ENCODE measurements around the gene TBRG1.

Gene TBRG1

GRCh38 chr11:124635932-124636331, 13.3 kb downstream of the TBRG1 start:
- no peak for DNase-seq (ENCODE audit: low read depth, low spot score)
- Histone ChIP-seq H3K36me3 (ENCODE audit: insufficient read depth, insufficient read length, low read length) (peaks cover 61% of the 10 kb centered on the region), H3K4me1 (ENCODE audit: insufficient read depth, insufficient read length) (no peaks in the 10 kb centered on the region), H3K9ac (ENCODE audit: insufficient read length, low read depth) (no peak overlapping the region), H3K9me3 (ENCODE audit: insufficient read depth, low read length) (peaks cover 7% of the 10 kb centered on the region; the same call in 1 of the 2 replicates), H3K27me3 (ENCODE audit: insufficient read depth, insufficient read length) (no peaks in the 10 kb centered on the region), H3K4me3 (ENCODE audit: insufficient read length, low read depth) (no peak overlapping the region)
- TF ChIP-seq SUZ12 (IDR thresholded peaks at IDR 0.05; ENCODE audit: extremely low read depth, insufficient read depth, insufficient read length) = no peak
- TF ChIP-seq YY1 (IDR thresholded peaks at IDR 0.05; ENCODE audit: insufficient read depth, insufficient read length) = no peak
- TF ChIP-seq ZNF274 (IDR thresholded peaks at IDR 0.05; ENCODE audit: low read depth, low read length) = no peak

- peaks cover 7% of the 10 kb centered on the region; the same call in 1 of the 2 replicates for H3K9me3 ChIP-seq (ENCODE audit: insufficient read depth, low read length)
- H3K36me3 ChIP-seq (ENCODE audit: insufficient read depth, insufficient read length, low read length) = peaks cover 36% of the 10 kb centered on the region
- no peaks in the 10 kb centered on the region for H3K27me3 ChIP-seq (ENCODE audit: insufficient read depth, insufficient read length)
- H3K4me3 ChIP-seq (ENCODE audit: insufficient read length, low read depth) = no peak overlapping the region
- no peak for DNase-seq (ENCODE audit: low read depth, low spot score)
- H3K9ac ChIP-seq (ENCODE audit: insufficient read length, low read depth) = no peak overlapping the region
- no peaks in the 10 kb centered on the region for H3K4me1 ChIP-seq (ENCODE audit: insufficient read depth, insufficient read length)
- TF ChIP-seq YY1 (IDR thresholded peaks at IDR 0.05; ENCODE audit: insufficient read depth, insufficient read length) (no peak), ZNF274 (IDR thresholded peaks at IDR 0.05; ENCODE audit: low read depth, low read length) (no peak), SUZ12 (IDR thresholded peaks at IDR 0.05; ENCODE audit: extremely low read depth, insufficient read depth, insufficient read length) (no peak)
Observed at GRCh38 chr11:124638500-124638899, 15.8 kb downstream of the TBRG1 start.

GRCh38 chr11:124639186-124639585, 16.5 kb downstream of the TBRG1 start:
- no peak overlapping the region for H3K4me3 ChIP-seq (ENCODE audit: insufficient read length, low read depth)
- no peaks in the 10 kb centered on the region for H3K27me3 ChIP-seq (ENCODE audit: insufficient read depth, insufficient read length)
- no peak for DNase-seq (ENCODE audit: low read depth, low spot score)
- no peak for TF ChIP-seq ZNF274 (IDR thresholded peaks at IDR 0.05; ENCODE audit: low read depth, low read length)
- TF ChIP-seq YY1 (IDR thresholded peaks at IDR 0.05; ENCODE audit: insufficient read depth, insufficient read length) = no peak
- TF ChIP-seq SUZ12 (IDR thresholded peaks at IDR 0.05; ENCODE audit: extremely low read depth, insufficient read depth, insufficient read length) = no peak
- H3K36me3 ChIP-seq (ENCODE audit: insufficient read depth, insufficient read length, low read length) = peaks cover 31% of the 10 kb centered on the region
- peaks cover 7% of the 10 kb centered on the region; the same call in 1 of the 2 replicates for H3K9me3 ChIP-seq (ENCODE audit: insufficient read depth, low read length)
- H3K9ac ChIP-seq (ENCODE audit: insufficient read length, low read depth) = no peak overlapping the region
- H3K4me1 ChIP-seq (ENCODE audit: insufficient read depth, insufficient read length) = no peaks in the 10 kb centered on the region

GRCh38 chr11:124640666-124641065, 18.0 kb downstream of the TBRG1 start:
- Histone ChIP-seq H3K4me3 (ENCODE audit: insufficient read length, low read depth) (no peak overlapping the region), H3K4me1 (ENCODE audit: insufficient read depth, insufficient read length) (no peaks in the 10 kb centered on the region), H3K9ac (ENCODE audit: insufficient read length, low read depth) (no peak overlapping the region), H3K9me3 (ENCODE audit: insufficient read depth, low read length) (peaks cover 7% of the 10 kb centered on the region; the same call in 1 of the 2 replicates), H3K36me3 (ENCODE audit: insufficient read depth, insufficient read length, low read length) (peaks cover 19% of the 10 kb centered on the region), H3K27me3 (ENCODE audit: insufficient read depth, insufficient read length) (no peaks in the 10 kb centered on the region)
- no peak for DNase-seq (ENCODE audit: low read depth, low spot score)
- TF ChIP-seq YY1 (IDR thresholded peaks at IDR 0.05; ENCODE audit: insufficient read depth, insufficient read length) = no peak
- no peak for TF ChIP-seq ZNF274 (IDR thresholded peaks at IDR 0.05; ENCODE audit: low read depth, low read length)
- TF ChIP-seq SUZ12 (IDR thresholded peaks at IDR 0.05; ENCODE audit: extremely low read depth, insufficient read depth, insufficient read length) = no peak

DNA sequence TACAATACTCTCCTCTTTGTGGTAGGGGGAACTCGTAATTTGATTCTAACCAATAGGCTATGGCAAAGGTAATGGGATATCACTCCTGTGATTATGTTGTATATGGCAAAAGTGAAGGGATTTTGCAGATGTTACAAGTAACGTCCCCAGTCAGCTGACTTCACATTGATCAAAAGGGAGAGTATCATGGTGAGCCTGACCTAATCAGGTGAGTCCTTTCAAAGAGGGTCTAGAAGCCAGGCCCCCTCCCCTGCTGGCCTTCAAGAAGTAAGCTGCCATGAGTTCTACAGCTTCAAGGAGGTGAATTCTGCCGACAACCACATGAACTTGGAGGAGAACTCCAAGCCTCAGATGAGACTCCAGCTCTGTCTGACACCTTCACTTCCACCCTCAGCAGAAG, 20.0 kb downstream of the TBRG1 start:
- Histone ChIP-seq H3K4me1 (ENCODE audit: insufficient read depth, insufficient read length) (no peaks in the 10 kb centered on the region), H3K9ac (ENCODE audit: insufficient read length, low read depth) (no peak overlapping the region), H3K36me3 (ENCODE audit: insufficient read depth, insufficient read length, low read length) (peaks cover 4% of the 10 kb centered on the region), H3K9me3 (ENCODE audit: insufficient read depth, low read length) (peaks cover 7% of the 10 kb centered on the region; the same call in 1 of the 2 replicates), H3K4me3 (ENCODE audit: insufficient read length, low read depth) (no peak overlapping the region), H3K27me3 (ENCODE audit: insufficient read depth, insufficient read length) (no peaks in the 10 kb centered on the region)
- no peak for TF ChIP-seq ZNF274 (IDR thresholded peaks at IDR 0.05; ENCODE audit: low read depth, low read length)
- no peak for TF ChIP-seq YY1 (IDR thresholded peaks at IDR 0.05; ENCODE audit: insufficient read depth, insufficient read length)
- TF ChIP-seq SUZ12 (IDR thresholded peaks at IDR 0.05; ENCODE audit: extremely low read depth, insufficient read depth, insufficient read length) = no peak
- no peak for DNase-seq (ENCODE audit: low read depth, low spot score)

DNA sequence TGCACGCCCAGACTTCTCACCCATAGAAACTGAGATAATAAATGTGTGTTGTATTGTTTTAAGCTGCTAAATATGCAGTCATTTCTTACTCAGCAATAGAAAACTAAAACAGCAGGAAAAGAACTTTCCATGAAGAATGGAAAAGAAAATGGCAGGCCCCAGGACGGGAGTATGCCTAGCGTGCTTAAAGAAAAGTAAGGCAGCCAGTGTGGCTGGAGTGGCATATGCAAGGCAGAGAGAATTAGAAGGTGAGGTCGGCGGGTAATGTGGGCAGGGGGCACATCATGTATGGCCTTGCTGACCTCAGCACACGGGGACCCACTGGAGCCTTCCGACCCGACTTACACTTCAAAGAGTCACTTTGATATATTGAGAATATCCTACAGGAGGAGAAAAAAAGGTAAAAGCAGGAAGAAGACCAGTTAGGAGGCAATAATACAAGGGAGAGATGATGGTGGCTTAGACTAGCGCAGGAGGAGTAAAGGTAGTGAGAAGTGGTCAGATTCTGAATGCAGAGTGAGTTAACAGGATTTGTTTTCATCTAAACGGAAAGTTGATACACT, 20.5 kb downstream of the TBRG1 start:
- no peak for DNase-seq (ENCODE audit: low read depth, low spot score)
- Histone ChIP-seq H3K4me1 (ENCODE audit: insufficient read depth, insufficient read length) (no peaks in the 10 kb centered on the region), H3K36me3 (ENCODE audit: insufficient read depth, insufficient read length, low read length) (no peaks in the 10 kb centered on the region), H3K9ac (ENCODE audit: insufficient read length, low read depth) (no peak overlapping the region), H3K27me3 (ENCODE audit: insufficient read depth, insufficient read length) (no peaks in the 10 kb centered on the region), H3K4me3 (ENCODE audit: insufficient read length, low read depth) (no peak overlapping the region), H3K9me3 (ENCODE audit: insufficient read depth, low read length) (peaks cover 7% of the 10 kb centered on the region; the same call in 1 of the 2 replicates)
- TF ChIP-seq ZNF274 (IDR thresholded peaks at IDR 0.05; ENCODE audit: low read depth, low read length) (no peak), SUZ12 (IDR thresholded peaks at IDR 0.05; ENCODE audit: extremely low read depth, insufficient read depth, insufficient read length) (no peak), YY1 (IDR thresholded peaks at IDR 0.05; ENCODE audit: insufficient read depth, insufficient read length) (no peak)

DNA sequence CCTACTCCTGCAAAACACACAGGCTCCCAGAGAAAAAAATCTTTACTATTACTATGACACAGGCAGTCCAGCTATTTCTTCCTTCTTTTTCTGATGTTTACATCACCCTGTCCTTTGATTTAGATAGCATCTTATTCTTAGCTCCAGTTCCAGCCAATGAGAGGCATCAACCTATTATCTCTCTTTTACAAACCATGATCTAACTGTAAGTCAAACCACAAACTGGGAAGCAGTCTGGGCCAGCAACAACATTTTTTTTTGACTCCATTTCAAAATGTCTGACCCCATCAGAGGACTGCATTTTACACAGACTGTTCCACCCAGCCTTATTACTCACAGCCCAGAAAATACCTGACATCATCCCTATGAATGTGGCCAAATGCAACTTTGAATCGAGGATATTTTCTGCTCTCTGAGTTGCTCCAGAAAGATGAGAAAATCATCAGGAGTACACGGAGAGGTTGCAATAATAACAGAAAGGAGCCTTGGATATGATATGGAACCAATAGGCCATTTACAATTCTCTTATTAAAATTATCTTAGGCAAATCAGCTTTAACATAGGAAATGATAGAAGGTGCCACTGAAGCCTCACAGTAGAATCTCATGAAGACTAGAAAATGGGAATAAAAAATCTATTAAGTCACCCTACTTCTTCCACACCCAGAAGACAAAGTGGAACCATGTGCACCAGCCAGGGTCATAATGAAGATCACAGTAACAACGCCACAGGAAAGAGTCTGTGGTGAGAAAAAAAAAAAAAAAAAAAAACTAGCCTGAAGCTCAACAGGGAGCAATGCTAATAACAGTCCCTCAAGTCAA, 21.2 kb downstream of the TBRG1 start:
- TF ChIP-seq SUZ12 (IDR thresholded peaks at IDR 0.05; ENCODE audit: extremely low read depth, insufficient read depth, insufficient read length) (no peak), YY1 (IDR thresholded peaks at IDR 0.05; ENCODE audit: insufficient read depth, insufficient read length) (no peak), ZNF274 (IDR thresholded peaks at IDR 0.05; ENCODE audit: low read depth, low read length) (no peak)
- H3K4me1 ChIP-seq (ENCODE audit: insufficient read depth, insufficient read length) = no peaks in the 10 kb centered on the region
- H3K36me3 ChIP-seq (ENCODE audit: insufficient read depth, insufficient read length, low read length) = no peaks in the 10 kb centered on the region
- no peak for DNase-seq (ENCODE audit: low read depth, low spot score)
- H3K27me3 ChIP-seq (ENCODE audit: insufficient read depth, insufficient read length) = no peaks in the 10 kb centered on the region
- peaks cover 7% of the 10 kb centered on the region; the same call in 1 of the 2 replicates for H3K9me3 ChIP-seq (ENCODE audit: insufficient read depth, low read length)
- H3K4me3 ChIP-seq (ENCODE audit: insufficient read length, low read depth) = no peak overlapping the region
- no peak overlapping the region for H3K9ac ChIP-seq (ENCODE audit: insufficient read length, low read depth)

All from NT2/D1 (cell line).